GM12892 (cell line): ENCODE results near the gene GLOD4. TPM values are rescaled to one million over a fixed set of nuclear protein-coding genes. Genes with fewer than 3 reads are reported as not detected.
A peak's percentile ranks its signal among the peaks of the same experiment; 100 is the strongest.
"Not testable (repeated sequence)": the region's sequence is repeated elsewhere in the genome, so short reads cannot be mapped to it uniquely, and the experiment has no call there.

Experiments
- DNase-seq: peaks from one replicate; pipeline ENCODE4 v3.0.0; 2011; ENCODE audit not compliant: insufficient read length
- FAIRE-seq: peaks from 2 replicates; lab custom pipeline; 2011; peaks lifted over from hg19 to GRCh38; lab: Jason Lieb, UNC
- POLR2A ChIP-seq: IDR thresholded peaks from 2 replicates; pipeline ENCODE4 v1.6.1; 2011; ENCODE audit warnings: low read depth, low read length, control low read depth
- POLR2AphosphoS5 ChIP-seq: IDR thresholded peaks from 2 replicates; pipeline ENCODE4 v1.6.1; 2011; ENCODE audit warnings: low read depth, low read length, control low read depth
- TAF1 ChIP-seq: IDR thresholded peaks from 2 replicates; pipeline ENCODE4 v1.6.1; 2011; ENCODE audit warnings: low read depth, mild to moderate bottlenecking, control low read depth, low read length, borderline replicate concordance
- polyA plus RNA-seq: library from polyadenylated mRNA; unstranded; fragments of >200 nt; gene quantifications from one replicate; pipeline ENCODE4 v1.2.1, GENCODE V29; 2012; ENCODE audit warnings: missing spikeins, inconsistent platforms; ENCODE audit not compliant: missing spikeins

The GLOD4 gene, protein sequence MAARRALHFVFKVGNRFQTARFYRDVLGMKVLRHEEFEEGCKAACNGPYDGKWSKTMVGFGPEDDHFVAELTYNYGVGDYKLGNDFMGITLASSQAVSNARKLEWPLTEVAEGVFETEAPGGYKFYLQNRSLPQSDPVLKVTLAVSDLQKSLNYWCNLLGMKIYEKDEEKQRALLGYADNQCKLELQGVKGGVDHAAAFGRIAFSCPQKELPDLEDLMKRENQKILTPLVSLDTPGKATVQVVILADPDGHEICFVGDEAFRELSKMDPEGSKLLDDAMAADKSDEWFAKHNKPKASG
- 52.8 TPM for polyA plus RNA-seq

DNA sequence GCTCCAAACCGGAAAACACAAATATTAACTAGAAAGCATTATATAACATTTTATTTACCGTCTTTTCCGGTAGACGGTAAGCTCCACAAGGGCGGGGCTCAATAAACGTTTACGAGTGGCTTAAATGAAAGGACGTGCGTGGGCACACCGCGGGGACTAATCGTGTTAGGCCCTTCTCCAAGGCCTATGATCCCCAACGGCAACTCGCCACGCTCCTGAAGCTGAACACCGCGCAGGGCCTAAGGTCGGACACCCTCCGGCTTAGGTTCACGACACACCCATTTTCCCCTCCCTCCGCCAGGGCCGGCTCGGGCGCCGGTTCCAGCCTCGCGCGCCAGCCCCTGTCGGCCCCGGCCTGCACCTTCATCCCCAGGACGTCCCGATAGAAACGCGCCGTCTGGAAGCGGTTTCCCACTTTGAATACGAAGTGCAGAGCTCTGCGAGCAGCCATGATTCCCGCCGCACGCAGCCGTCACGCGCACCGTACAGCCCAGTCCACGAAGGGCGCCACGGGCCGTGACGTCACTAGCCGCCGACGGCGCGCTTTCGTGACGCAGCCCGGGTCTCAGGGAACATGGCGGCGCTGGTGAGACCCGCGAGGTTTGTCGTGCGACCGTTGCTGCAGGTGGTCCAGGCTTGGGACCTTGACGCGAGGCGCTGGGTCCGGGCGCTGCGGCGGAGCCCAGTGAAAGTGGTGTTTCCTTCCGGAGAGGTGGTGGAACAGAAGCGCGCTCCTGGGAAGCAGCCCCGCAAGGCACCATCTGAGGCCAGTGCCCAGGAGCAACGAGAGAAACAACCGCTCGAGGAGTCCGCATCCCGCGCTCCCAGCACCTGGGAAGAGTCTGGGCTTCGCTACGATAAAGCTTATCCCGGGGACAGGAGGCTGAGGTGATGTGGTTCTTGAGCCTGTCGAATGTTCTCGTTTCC is at the start of gene GLOD4, which contains the start of gene MRM3:
Gene GLOD4, minus strand, starts transcription at position 476 of the 927 bp plus-strand sequence. Its CDS starts 25 bp downstream, at position 451.
Gene MRM3, plus strand, starts transcription at position 549 of the 927 bp plus-strand sequence. Its CDS starts 26 bp downstream, at position 575.
- peak; percentile 98 for FAIRE-seq
- peak; percentile 96 for DNase-seq
- peak; percentile 94 for TF ChIP-seq POLR2A
- TF ChIP-seq TAF1, result peak; percentile 86
- TF ChIP-seq POLR2AphosphoS5, result peak; percentile 91

DNA sequence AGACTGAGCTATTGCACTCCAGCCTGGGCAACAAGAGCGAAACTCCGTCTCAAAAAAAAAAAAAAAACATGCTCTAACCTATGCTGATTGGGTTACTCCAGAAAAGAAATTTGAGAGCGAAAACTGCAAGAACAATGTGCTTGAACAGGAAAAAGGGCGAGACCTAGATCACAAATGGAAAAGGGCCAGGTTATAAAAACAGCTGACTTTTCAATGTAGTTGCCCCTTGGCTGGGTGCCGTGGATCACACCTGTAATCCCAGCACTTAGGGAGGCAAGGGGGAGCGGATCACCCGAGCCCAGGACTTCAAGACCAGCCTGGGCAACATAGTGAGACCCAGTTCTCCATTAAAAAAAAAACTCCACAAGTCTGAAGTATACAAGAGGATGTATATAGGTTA is 48.9 kb upstream of the GLOD4 start:
- FAIRE-seq (no peak), DNase-seq (no peak)
- no peak for TF ChIP-seq TAF1
- no peak for TF ChIP-seq POLR2A
- TF ChIP-seq POLR2AphosphoS5, result no peak

DNA sequence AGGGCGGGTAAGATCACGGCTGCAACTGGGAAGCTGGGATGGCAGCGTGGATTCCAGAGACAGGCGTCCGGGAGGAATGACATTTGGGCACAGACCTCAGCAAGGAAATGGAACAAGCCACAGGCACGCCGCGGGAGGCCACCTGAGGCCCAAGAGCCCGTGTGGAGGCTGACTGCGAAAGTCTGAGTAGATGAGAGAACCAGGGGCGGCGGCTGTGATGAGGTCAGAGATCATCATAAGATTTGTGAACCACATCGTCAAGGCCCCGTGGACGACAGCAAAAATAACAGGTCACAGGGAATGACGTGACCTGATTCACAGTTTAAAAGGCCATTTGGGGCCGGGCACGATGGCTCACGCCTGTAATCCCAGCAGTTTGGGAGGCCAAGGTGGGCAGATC is 48.3 kb upstream of the GLOD4 start:
- FAIRE-seq (no peak), DNase-seq (no peak)
- TF ChIP-seq TAF1 (no peak), POLR2AphosphoS5 (no peak), POLR2A (no peak)

DNA sequence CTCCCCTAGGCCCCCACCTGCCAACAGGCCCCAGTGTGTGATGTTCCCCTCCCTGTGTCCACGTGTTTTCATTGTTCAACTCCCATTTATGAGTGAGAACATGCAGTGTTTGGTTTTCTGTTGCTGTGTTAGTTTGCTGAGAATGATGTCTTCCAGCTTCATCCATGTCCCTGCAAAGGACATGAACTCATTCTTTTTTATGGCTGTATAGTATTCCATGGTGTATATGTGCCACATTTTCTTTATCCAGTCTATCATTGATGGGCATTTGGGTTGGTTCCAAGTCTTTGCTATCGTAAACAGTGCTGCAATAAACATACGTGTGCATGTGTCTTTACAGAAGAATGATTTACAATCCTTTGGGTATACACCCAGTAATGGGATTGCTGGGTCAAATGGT is 47.5 kb upstream of the GLOD4 start:
- not testable (repeated sequence) for FAIRE-seq, DNase-seq

DNA sequence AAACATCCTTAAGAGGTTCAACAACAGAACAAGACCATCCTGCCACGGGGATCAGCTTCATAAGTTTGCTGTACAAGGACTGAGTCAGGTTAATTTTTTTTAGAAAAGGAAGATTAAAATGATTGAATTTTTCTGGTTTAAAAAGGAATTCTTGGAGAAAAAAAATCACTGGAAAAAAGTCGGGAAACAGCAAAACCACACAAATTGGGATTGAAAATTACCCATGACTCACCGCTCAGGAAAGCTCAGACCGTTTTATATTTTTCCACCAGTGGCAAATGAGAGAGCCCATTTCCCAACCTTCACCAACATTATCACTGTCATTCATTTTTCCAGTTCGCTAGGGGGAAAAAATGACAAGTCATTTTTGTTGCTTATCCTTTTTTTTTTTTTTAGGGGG is 46.7 kb upstream of the GLOD4 start:
- no peak for FAIRE-seq
- DNase-seq, result no peak

DNA sequence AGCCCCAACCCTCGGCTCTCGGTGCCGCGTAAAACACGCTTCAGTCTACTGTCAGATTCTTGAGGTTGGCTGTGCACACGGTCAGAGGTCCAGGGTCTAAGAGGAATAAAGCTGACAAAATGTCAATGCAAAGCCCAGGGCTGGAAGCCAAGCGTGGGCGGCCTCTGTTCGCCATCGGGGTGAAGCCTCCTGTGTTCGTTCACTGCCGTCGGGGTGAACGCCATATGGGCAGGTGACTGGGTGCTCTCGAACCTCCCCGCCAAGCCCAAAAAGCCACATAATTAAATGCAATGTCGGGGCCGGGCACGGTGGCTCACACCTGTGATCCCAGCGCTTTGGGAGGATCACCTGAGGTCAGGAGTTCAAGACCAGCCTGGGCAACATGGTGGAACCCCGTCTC is 44.7 kb upstream of the GLOD4 start:
- TF ChIP-seq POLR2AphosphoS5 (no peak), TAF1 (no peak), POLR2A (no peak)
- no peak for DNase-seq
- FAIRE-seq, result no peak

More for the DNA sequence above, 46.7 kb upstream of the GLOD4 start:
- TF ChIP-seq POLR2AphosphoS5 (no peak), TAF1 (no peak), POLR2A (no peak)

DNA sequence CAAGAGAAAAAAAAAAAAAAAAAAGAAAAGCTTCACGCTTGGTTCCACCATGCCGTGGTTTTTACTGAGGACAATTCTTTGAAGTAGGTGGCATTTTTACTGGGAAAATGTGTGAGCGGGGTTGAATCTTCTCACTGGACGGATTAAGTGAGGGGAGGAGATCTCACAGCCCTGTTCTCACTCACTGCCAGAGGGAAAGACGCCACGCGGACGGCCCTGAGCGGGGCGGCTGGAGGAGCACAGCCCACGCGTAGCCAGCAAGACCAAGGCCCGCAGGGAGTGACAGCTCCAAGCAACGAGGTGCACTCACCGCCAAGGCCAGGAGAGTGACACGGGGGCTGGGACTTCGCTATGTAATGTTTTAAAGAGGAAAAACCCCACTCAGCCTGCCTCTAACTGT is 43.1 kb upstream of the GLOD4 start:
- DNase-seq (no peak), FAIRE-seq (no peak)
- TF ChIP-seq TAF1 (no peak), POLR2A (no peak)

DNA sequence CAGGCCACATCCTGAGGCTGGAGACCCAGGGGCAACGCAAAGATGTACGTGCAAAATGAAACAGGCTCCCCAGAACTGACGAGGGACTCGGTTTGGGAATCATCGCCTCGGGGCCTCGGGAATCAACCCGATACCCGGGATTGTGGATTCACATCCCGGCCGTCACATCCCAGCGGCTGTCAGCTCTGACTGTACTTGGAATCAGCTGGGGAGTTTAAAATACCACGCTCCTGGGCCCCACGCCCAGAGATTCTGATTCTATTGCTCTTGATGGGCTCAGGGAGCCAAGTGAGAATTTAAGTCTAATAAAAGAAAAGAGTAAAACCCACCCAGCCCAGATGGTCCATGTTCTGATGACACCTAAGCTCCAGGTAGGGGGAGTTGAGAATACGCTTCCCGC is 42.3 kb upstream of the GLOD4 start:
- FAIRE-seq, result no peak
- TF ChIP-seq TAF1, result no peak
- no peak for TF ChIP-seq POLR2A
- no peak for TF ChIP-seq POLR2AphosphoS5
- DNase-seq, result no peak

DNA sequence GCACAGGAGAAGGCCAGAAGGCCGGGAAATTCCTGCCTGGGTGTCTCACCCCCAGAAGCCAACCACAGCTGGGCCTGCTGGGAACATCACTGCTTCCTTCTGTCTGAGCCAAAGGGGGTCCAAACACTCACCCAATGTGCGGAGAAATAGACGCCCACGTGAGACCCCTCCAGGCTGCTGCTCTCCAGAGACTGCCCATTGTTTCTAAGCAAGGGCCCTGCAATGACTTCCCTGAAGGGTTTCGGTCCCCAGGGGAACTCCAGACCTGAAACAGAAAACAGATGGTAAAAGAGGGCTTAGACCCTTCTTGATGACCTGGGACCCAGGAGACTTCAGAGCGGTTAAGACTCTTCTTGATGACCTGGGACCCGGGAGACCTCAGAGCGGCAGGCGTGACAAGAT is 41.4 kb upstream of the GLOD4 start:
- DNase-seq, result no peak
- FAIRE-seq, result no peak
- TF ChIP-seq POLR2AphosphoS5, result no peak
- TF ChIP-seq TAF1, result no peak
- no peak for TF ChIP-seq POLR2A

DNA sequence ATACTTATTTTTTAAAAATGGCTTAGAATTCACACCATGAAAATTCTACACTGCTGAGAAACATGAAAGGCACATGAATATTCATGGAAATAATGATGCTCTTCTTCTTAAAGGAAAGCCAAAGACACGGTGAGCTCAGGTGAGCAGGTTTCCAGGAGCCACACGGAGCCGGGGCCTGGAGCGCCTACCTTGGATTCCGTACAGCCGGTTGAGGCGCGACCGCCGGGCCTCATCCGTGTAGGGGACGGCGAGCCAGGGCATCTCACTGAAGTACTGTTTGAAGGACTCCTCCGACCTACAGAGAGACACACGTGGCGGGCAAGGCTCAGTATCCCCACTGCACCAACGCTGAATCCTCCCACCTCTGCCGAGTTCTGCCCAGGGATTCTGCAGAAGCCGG is 37.2 kb upstream of the GLOD4 start:
- no peak for DNase-seq
- no peak for FAIRE-seq
- no peak for TF ChIP-seq POLR2AphosphoS5
- TF ChIP-seq POLR2A, result no peak
- no peak for TF ChIP-seq TAF1

DNA sequence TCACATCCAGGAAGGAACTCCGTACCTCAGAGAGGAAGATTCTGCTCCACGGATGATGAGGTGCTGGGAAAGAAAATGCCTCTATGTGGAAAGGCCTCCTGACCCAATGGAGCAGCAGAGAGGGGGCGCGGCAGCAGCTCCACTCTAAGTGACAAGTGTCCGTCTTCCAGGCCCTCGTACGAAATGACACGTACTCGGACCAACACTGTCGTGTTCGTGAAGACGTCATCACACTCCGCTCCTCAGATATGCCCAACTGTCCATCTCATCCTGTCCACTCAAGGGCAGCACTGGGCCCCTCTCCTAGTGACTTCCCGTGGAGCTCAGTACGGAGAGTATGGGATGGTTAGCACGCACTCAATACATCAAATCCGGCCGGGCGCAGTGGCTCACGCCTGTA is 32.3 kb upstream of the GLOD4 start:
- no peak for TF ChIP-seq POLR2A
- TF ChIP-seq TAF1, result no peak
- no peak for TF ChIP-seq POLR2AphosphoS5
- no peak for FAIRE-seq
- DNase-seq, result no peak

DNA sequence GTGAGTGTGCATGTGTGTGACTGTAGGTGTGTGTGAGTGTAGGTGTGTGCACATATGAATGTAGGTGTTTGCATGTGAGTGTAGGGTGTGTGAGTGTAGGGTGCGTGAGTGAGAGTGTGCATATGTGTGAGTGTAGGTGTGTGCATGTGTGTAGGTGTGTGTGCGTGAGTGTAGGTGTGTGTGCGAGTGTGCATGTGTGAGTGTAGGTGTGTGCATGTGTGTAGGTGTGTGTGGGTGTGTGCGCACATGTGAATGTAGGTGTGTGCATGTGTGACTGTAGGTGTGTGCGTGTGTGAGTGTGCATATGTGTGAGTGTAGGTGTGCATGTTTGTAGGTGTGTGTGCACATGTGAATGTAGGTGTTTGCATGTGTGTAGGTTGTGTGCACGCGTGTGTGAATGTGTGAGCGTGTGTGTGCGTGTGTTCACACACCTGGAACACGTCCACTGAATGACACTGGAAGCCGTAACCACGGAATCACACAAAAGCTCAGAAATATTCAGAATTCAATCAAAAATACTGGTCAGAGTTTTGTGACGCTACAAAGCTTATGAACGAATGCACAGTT is 30.6 kb upstream of the GLOD4 start:
- DNase-seq (no peak), FAIRE-seq (no peak)
- TF ChIP-seq TAF1, result no peak
- no peak for TF ChIP-seq POLR2A
- no peak for TF ChIP-seq POLR2AphosphoS5
